AG04450 (cell line): ENCODE results near the gene RHOBTB1. TPM values are rescaled to one million over a fixed set of nuclear protein-coding genes. Genes with fewer than 3 reads are reported as not detected.
"Not testable (repeated sequence)": the region's sequence is repeated elsewhere in the genome, so short reads cannot be mapped to it uniquely, and the experiment has no call there.

Experiments used
- CTCF ChIA-PET: fragments of 300-600, 350-600 bp; formaldehyde crosslinking; extraction: SDS; loops from one replicate; lab custom pipeline; 2022; ENCODE audit warnings: antibody characterized with exemption, inconsistent platforms; lab: Charles Lee
- POLR2A ChIA-PET: fragments of 350-600 bp; formaldehyde crosslinking; extraction: SDS; loops from one replicate; lab custom pipeline; 2021; ENCODE audit warnings: antibody characterized with exemption, inconsistent platforms; lab: Yijun Ruan, JAX
- DNase-seq: peaks from one replicate; pipeline ENCODE4 v3.0.0-alpha.2; 2011; ENCODE audit warnings: low read depth, low spot score
- H3K27ac ChIP-seq: one replicate; pipeline ENCODE4 v1.5.1; 2012; ENCODE audit warnings: low read depth, low read length, control low read depth
- H3K27me3 ChIP-seq: one replicate; pipeline ENCODE4 v1.6.0; 2012; ENCODE audit warnings: low read length; ENCODE audit not compliant: control insufficient read depth, insufficient read depth
- H3K4me3 ChIP-seq: 2 replicates; pipeline ENCODE4 v1.5.1; 2011; ENCODE audit warnings: mild to moderate bottlenecking, low read depth, low read length, control low read depth
- H3K9me3 ChIP-seq: 2 replicates; pipeline ENCODE4 v1.5.1; 2012; ENCODE audit warnings: low read length; ENCODE audit not compliant: control insufficient read depth, insufficient read depth
- polyA plus RNA-seq: library from polyadenylated mRNA; depleted of rRNA; stranded (reverse); fragments of >200 nt; gene quantifications from 2 replicates; pipeline ENCODE4 v1.2.3, GENCODE V29; 2011
- TF ChIP-seq, protein P1 (sequence below): IDR thresholded peaks from 2 replicates; pipeline ENCODE4 v1.5.1; 2011; ENCODE audit warnings: low read depth, low read length, control low read depth, inconsistent platforms

RHOBTB1 gene
- polyA plus RNA-seq, 1 experiment = 37.4 TPM

DNA sequence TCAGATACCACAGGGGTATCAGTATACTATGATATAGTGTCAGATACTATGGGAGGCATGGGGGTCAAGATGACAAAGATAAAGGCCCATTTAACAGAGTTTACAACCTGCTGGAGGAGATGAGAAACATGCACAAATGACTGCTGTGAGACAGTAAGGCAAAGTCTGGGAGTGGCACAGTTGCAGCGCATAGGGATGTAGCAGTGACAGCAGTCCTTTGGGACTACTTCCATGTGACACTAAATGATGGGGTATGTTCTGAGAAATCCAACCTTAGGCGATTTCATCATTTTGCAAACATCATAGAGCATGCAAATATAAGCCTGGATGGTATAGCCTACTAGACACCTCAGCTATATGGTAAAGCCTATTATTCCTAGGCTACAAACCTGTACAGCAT, 108.9 kb downstream of the RHOBTB1 start:
- ChIA-PET POLR2A (no interaction called here), CTCF (no interaction called here)
- H3K27ac ChIP-seq = no peak overlapping the region
- no peak overlapping the region for H3K4me3 ChIP-seq
- TF ChIP-seq, protein P1, sequence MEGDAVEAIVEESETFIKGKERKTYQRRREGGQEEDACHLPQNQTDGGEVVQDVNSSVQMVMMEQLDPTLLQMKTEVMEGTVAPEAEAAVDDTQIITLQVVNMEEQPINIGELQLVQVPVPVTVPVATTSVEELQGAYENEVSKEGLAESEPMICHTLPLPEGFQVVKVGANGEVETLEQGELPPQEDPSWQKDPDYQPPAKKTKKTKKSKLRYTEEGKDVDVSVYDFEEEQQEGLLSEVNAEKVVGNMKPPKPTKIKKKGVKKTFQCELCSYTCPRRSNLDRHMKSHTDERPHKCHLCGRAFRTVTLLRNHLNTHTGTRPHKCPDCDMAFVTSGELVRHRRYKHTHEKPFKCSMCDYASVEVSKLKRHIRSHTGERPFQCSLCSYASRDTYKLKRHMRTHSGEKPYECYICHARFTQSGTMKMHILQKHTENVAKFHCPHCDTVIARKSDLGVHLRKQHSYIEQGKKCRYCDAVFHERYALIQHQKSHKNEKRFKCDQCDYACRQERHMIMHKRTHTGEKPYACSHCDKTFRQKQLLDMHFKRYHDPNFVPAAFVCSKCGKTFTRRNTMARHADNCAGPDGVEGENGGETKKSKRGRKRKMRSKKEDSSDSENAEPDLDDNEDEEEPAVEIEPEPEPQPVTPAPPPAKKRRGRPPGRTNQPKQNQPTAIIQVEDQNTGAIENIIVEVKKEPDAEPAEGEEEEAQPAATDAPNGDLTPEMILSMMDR = no peak
- no peaks in the 10 kb centered on the region for H3K9me3 ChIP-seq
- DNase-seq = no peak
- H3K27me3 ChIP-seq = no peaks in the 10 kb centered on the region

DNA sequence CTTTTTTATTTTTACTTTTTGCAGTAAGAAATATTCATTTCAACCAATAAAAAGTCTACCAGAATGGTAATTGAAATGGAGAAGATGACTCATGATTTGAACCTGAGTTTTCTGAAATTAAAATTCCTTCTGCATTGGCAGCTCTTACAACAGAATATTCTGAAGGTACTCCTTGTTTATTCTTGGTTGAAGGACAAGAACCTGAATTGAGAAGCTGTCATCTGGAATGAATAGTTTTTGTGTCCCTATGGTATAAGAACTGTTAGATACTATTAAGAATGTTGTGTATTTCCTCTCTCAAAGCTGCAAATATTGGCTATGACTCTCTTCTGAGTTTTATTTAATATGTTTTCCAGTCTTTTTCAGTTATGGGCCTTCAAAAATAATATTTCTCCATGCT, 109.6 kb downstream of the RHOBTB1 start:
- TF ChIP-seq, protein P1 = no peak
- Histone ChIP-seq H3K9me3 (no peaks in the 10 kb centered on the region), H3K4me3 (no peak overlapping the region), H3K27ac (no peak overlapping the region), H3K27me3 (no peaks in the 10 kb centered on the region)
- POLR2A ChIA-PET = interaction anchor here (0.6 kb wide), 1 partner anchor 443 kb away, joined by 6 read pairs; no protein-coding TSS in a partner anchor
- CTCF ChIA-PET = no interaction called here
- DNase-seq = no peak

DNA sequence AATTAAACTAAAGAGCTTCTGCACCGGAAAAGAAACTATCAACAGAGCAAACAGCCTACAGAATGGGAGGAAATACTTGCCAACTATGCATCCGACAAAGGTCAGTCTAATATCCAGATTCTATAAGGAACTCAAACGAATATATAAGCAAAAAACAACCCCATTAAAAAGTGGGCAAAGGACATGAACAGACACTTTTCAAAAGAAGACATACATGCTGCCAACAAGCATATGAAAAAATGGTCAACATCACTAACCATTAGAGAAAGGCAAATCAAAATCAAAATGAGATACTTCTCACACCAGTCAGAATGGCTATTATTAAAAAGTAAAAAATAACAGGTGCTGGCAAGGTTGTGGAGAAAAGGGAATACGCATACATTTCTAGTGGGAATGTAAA, 111.8 kb downstream of the RHOBTB1 start:
- H3K9me3 ChIP-seq, H3K4me3 ChIP-seq, CTCF ChIA-PET, H3K27me3 ChIP-seq, DNase-seq, POLR2A ChIA-PET, H3K27ac ChIP-seq: not testable (repeated sequence)

GRCh38 chr10:60828489-60828852, 115.5 kb downstream of the RHOBTB1 start:
- POLR2A ChIA-PET = no interaction called here
- no peak overlapping the region for H3K27ac ChIP-seq
- H3K4me3 ChIP-seq = no peak overlapping the region
- TF ChIP-seq, protein P1 = no peak
- DNase-seq = no peak
- CTCF ChIA-PET = no interaction called here
- H3K27me3 ChIP-seq = no peaks in the 10 kb centered on the region
- no peaks in the 10 kb centered on the region for H3K9me3 ChIP-seq

- TF ChIP-seq, protein P1 = no peak
- ChIA-PET POLR2A (no interaction called here), CTCF (no interaction called here)
- H3K9me3 ChIP-seq = no peaks in the 10 kb centered on the region
- H3K4me3 ChIP-seq = no peak overlapping the region
- H3K27me3 ChIP-seq = no peaks in the 10 kb centered on the region
- no peak for DNase-seq
- no peak overlapping the region for H3K27ac ChIP-seq
Observed at GRCh38 chr10:60827791-60828488, 116.0 kb downstream of the RHOBTB1 start.
